ENCODE data around the gene JPH3. TPM values are rescaled to one million over a fixed set of nuclear protein-coding genes. Genes with fewer than 3 reads are reported as not detected.

Gene JPH3
- total RNA-seq, 4 donors from 2014 or later = not detected

- no peak overlapping the region for H3K4me3 ChIP-seq
- intact Hi-C loops (cut with DNase I; ENCODE audit: low total_unique reads) (no loop called here), in situ Hi-C loops (cut with MboI; ENCODE audit: low sequenced_read_pairs in 4 of 4) (no loop called here)
- H3K36me3 ChIP-seq = no peaks in the 10 kb centered on the region
- DNase-seq (no peak), ATAC-seq (no peak)
- no peaks in the 10 kb centered on the region for H3K4me1 ChIP-seq
- H3K9me3 ChIP-seq = no peaks in the 10 kb centered on the region
- TF ChIP-seq, protein P1, sequence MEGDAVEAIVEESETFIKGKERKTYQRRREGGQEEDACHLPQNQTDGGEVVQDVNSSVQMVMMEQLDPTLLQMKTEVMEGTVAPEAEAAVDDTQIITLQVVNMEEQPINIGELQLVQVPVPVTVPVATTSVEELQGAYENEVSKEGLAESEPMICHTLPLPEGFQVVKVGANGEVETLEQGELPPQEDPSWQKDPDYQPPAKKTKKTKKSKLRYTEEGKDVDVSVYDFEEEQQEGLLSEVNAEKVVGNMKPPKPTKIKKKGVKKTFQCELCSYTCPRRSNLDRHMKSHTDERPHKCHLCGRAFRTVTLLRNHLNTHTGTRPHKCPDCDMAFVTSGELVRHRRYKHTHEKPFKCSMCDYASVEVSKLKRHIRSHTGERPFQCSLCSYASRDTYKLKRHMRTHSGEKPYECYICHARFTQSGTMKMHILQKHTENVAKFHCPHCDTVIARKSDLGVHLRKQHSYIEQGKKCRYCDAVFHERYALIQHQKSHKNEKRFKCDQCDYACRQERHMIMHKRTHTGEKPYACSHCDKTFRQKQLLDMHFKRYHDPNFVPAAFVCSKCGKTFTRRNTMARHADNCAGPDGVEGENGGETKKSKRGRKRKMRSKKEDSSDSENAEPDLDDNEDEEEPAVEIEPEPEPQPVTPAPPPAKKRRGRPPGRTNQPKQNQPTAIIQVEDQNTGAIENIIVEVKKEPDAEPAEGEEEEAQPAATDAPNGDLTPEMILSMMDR (IDR thresholded peaks at IDR 0.05 in 4 of 5, conservative IDR thresholded peaks at IDR 0.05 in 1 of 5) = no peak
- TF ChIP-seq POLR2A (IDR thresholded peaks at IDR 0.05) = no peak
- no peak overlapping the region for H3K27ac ChIP-seq
- H3K27me3 ChIP-seq = peaks cover 0 to 3% (median under 1%) of the 10 kb centered on the region in 3 donors
Measured at GRCh38 chr16:87696726-87697125, 94.4 kb downstream of the JPH3 start.

- Histone ChIP-seq H3K9me3 (no peaks in the 10 kb centered on the region), H3K36me3 (no peaks in the 10 kb centered on the region), H3K27me3 (no peaks in the 10 kb centered on the region), H3K4me1 (no peaks in the 10 kb centered on the region), H3K27ac (no peak overlapping the region), H3K4me3 (no peak overlapping the region)
- DNase-seq (no peak), ATAC-seq (no peak)
- TF ChIP-seq, protein P1 (IDR thresholded peaks at IDR 0.05 in 4 of 5, conservative IDR thresholded peaks at IDR 0.05 in 1 of 5) = no peak
- TF ChIP-seq POLR2A (IDR thresholded peaks at IDR 0.05) = no peak
- intact Hi-C loops (cut with DNase I; ENCODE audit: low total_unique reads) (no loop called here), in situ Hi-C loops (cut with MboI; ENCODE audit: low sequenced_read_pairs in 4 of 4) (no loop called here)
Measured at GRCh38 chr16:87697256-87697655, 94.9 kb downstream of the JPH3 start.

GRCh38 chr16:87697792-87698191, 95.5 kb downstream of the JPH3 start:
- H3K4me3 ChIP-seq = no peak overlapping the region
- H3K36me3 ChIP-seq = no peaks in the 10 kb centered on the region
- DNase-seq (no peak), ATAC-seq (no peak)
- no peak overlapping the region for H3K27ac ChIP-seq
- H3K9me3 ChIP-seq = no peaks in the 10 kb centered on the region
- intact Hi-C loops (cut with DNase I; ENCODE audit: low total_unique reads) = no loop called here
- H3K4me1 ChIP-seq = no peaks in the 10 kb centered on the region
- in situ Hi-C loops (cut with MboI; ENCODE audit: low sequenced_read_pairs in 4 of 4) = no loop called here
- TF ChIP-seq, protein P1 (IDR thresholded peaks at IDR 0.05 in 4 of 5, conservative IDR thresholded peaks at IDR 0.05 in 1 of 5) = no peak
- H3K27me3 ChIP-seq = no peaks in the 10 kb centered on the region

DNA sequence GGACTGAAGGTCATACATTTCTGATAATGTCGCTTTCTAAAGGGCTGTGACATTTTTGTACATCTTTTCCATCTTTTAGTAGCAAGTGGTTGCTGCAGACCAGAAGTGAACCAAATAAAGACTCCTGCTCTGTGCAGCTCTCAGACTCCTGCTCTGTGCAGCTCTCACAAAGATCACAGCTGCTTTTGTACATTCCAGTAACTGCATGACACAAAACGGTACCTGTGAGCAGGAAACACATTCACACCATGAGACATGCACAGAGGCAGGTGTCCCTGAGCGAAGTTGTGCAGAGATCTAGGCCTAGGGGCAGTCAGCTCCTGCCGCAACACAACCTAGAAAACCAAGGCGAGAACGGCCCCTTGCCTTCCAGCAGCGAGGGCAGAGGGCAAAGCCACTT, 95.9 kb downstream of the JPH3 start:
- ATAC-seq = no peak
- no peaks in the 10 kb centered on the region for H3K27me3 ChIP-seq
- H3K9me3 ChIP-seq = no peaks in the 10 kb centered on the region
- no peak for TF ChIP-seq POLR2A (IDR thresholded peaks at IDR 0.05)
- TF ChIP-seq, protein P1 (IDR thresholded peaks at IDR 0.05 in 4 of 5, conservative IDR thresholded peaks at IDR 0.05 in 1 of 5) = no peak
- no peaks in the 10 kb centered on the region for H3K36me3 ChIP-seq
- intact Hi-C loops (cut with DNase I; ENCODE audit: low total_unique reads) (no loop called here), in situ Hi-C loops (cut with MboI; ENCODE audit: low sequenced_read_pairs in 4 of 4) (no loop called here)
- H3K4me3 ChIP-seq = no peak overlapping the region
- no peak overlapping the region for H3K27ac ChIP-seq
- H3K4me1 ChIP-seq = no peaks in the 10 kb centered on the region
- DNase-seq = no peak

DNA sequence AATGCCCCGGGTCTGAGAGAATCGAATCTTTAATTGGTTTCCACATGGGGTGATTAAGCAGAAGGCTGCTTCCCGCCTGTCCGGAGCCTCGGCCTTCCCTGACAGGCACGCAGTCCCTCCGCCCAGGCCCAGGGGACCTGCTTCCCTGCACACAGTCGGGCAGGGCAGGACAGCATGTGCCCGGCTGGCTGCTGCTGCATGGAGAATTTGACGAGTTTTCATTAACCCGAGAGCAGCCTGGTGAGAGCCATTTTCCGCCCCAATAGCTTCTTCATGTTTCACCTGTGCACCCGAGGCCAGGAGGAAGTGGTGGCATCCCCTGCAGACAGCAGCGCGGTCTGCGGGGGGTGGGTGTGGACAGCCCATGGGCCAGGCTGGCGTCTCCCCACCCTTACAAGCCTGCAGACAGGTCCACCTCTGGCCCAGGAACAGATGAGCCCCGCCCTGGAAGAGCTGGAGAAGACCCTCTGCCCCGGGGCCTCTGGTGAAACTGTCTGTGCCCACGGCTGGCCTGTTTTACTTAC, 96.4 kb downstream of the JPH3 start:
- intact Hi-C loops (cut with DNase I; ENCODE audit: low total_unique reads) = no loop called here
- Histone ChIP-seq H3K27ac (no peak overlapping the region), H3K4me1 (no peaks in the 10 kb centered on the region), H3K27me3 (no peaks in the 10 kb centered on the region), H3K4me3 (no peak overlapping the region), H3K9me3 (no peaks in the 10 kb centered on the region), H3K36me3 (no peaks in the 10 kb centered on the region)
- ATAC-seq (no peak), DNase-seq (no peak)
- TF ChIP-seq, protein P1 (IDR thresholded peaks at IDR 0.05 in 4 of 5, conservative IDR thresholded peaks at IDR 0.05 in 1 of 5) = no peak
- TF ChIP-seq POLR2A (IDR thresholded peaks at IDR 0.05) = no peak
- in situ Hi-C loops (cut with MboI; ENCODE audit: low sequenced_read_pairs in 4 of 4) = no loop called here
